C4-2B (cell line): Measurements from ENCODE around the gene RGS5.
"Not testable (repeated sequence)": the region's sequence is repeated elsewhere in the genome, so short reads cannot be mapped to it uniquely, and the experiment has no call there.

Source experiments
- H3K27ac ChIP-seq: fragments of 450-650 bp; 2 replicates; pipeline ENCODE4 v1.5.1; 2017
- CTCF ChIP-seq: fragments of 450-650 bp; conservative IDR thresholded peaks from 2 replicates; pipeline ENCODE4 v1.5.1; 2017; ENCODE audit warnings: mild to moderate bottlenecking
- ZFX ChIP-seq: fragments of 450-650 bp; IDR thresholded peaks from 2 replicates; pipeline ENCODE4 v1.6.1; 2017

Gene RGS5

GRCh38 chr1:163202833-163203451 lies at the start of gene RGS5:
RGS5 (minus strand) TSS chr1:163202916; CDS start chr1:163202835, 81 bp downstream.
- no peak for TF ChIP-seq CTCF
- TF ChIP-seq ZFX: no peak
- no peak within 1 kb of the TSS for H3K27ac ChIP-seq

GRCh38 chr1:163250382-163250974 lies 47.8 kb upstream of the RGS5 start:
- no peak for TF ChIP-seq ZFX
- no peak for TF ChIP-seq CTCF
- no peak overlapping the region for H3K27ac ChIP-seq

- no peak overlapping the region for H3K27ac ChIP-seq
- no peak for TF ChIP-seq CTCF
- TF ChIP-seq ZFX: no peak
Observed at GRCh38 chr1:163248064-163248463, 45.3 kb upstream of the RGS5 start.

GRCh38 chr1:163244648-163245047 lies 41.9 kb upstream of the RGS5 start:
- H3K27ac ChIP-seq: not testable (repeated sequence)

GRCh38 chr1:163241746-163242145 lies 39.0 kb upstream of the RGS5 start:
- TF ChIP-seq CTCF: no peak
- no peak overlapping the region for H3K27ac ChIP-seq

- no peak overlapping the region for H3K27ac ChIP-seq
- TF ChIP-seq ZFX: no peak
Observed at GRCh38 chr1:163240705-163241104, 38.0 kb upstream of the RGS5 start.

GRCh38 chr1:163233643-163234042 lies 30.9 kb upstream of the RGS5 start:
- H3K27ac ChIP-seq: not testable (repeated sequence)

- TF ChIP-seq CTCF (no peak), ZFX (no peak)
- H3K27ac ChIP-seq: no peak overlapping the region
Observed at GRCh38 chr1:163231385-163231784, 28.7 kb upstream of the RGS5 start.

GRCh38 chr1:163230827-163231226 lies 28.1 kb upstream of the RGS5 start:
- H3K27ac ChIP-seq: no peak overlapping the region
- TF ChIP-seq ZFX: no peak
- no peak for TF ChIP-seq CTCF

GRCh38 chr1:163228271-163228670 lies 25.6 kb upstream of the RGS5 start:
- H3K27ac ChIP-seq: not testable (repeated sequence)
